ENCODE data around the gene DSN1.

DNA sequence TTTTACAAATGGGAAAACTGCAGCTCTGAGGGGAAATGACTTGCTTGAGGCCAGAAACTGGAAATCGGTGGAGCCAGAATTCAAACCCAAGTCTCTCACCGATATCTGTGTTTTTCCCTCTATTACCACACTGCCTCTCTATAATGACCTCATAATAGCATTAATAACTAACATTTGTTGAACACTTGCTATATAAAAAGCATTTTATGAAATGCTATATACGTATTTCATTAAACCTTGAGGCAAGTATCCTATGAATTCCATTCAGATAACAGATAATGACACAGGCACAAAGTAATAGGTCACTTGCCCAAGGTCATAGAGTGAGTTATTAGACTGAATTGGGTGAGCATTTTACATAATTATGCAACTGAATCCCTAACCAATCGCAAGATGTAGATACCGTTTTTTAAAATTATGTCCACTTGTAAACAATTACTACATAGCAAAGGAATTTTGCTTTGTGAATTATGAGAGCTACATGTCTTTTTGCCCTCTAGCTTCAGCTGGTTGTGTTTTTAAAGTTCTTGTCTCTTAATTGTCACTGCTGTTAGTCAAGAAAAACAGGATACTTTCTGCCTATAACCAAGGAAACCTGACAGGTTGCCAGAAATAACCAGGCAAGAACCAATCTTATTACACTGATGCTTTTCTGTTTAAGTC is 4.7 kb downstream of the DSN1 start:
- TF ChIP-seq POLR2AphosphoS5 (IDR thresholded peaks at IDR 0.05): no peak
- TF ChIP-seq, protein P1, sequence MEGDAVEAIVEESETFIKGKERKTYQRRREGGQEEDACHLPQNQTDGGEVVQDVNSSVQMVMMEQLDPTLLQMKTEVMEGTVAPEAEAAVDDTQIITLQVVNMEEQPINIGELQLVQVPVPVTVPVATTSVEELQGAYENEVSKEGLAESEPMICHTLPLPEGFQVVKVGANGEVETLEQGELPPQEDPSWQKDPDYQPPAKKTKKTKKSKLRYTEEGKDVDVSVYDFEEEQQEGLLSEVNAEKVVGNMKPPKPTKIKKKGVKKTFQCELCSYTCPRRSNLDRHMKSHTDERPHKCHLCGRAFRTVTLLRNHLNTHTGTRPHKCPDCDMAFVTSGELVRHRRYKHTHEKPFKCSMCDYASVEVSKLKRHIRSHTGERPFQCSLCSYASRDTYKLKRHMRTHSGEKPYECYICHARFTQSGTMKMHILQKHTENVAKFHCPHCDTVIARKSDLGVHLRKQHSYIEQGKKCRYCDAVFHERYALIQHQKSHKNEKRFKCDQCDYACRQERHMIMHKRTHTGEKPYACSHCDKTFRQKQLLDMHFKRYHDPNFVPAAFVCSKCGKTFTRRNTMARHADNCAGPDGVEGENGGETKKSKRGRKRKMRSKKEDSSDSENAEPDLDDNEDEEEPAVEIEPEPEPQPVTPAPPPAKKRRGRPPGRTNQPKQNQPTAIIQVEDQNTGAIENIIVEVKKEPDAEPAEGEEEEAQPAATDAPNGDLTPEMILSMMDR (IDR thresholded peaks at IDR 0.05): no peak

Data from stomach (tissue), 4 donors.